HG02840 (cell line): ENCODE measurements around the gene MMGT1.
"Not testable (repeated sequence)": the region's sequence is repeated elsewhere in the genome, so short reads cannot be mapped to it uniquely, and the experiment has no call there.

ENCODE experiments used
- ATAC-seq: cut with Tn5 transposase; IDR thresholded peaks from one replicate; pipeline ENCODE4 v1.9.1; 2021; ENCODE audit warnings: mild to moderate bottlenecking, moderate library complexity, moderate number of reproducible peaks; ENCODE audit not compliant: unreplicated experiment, low FRiP score

Gene MMGT1

DNA sequence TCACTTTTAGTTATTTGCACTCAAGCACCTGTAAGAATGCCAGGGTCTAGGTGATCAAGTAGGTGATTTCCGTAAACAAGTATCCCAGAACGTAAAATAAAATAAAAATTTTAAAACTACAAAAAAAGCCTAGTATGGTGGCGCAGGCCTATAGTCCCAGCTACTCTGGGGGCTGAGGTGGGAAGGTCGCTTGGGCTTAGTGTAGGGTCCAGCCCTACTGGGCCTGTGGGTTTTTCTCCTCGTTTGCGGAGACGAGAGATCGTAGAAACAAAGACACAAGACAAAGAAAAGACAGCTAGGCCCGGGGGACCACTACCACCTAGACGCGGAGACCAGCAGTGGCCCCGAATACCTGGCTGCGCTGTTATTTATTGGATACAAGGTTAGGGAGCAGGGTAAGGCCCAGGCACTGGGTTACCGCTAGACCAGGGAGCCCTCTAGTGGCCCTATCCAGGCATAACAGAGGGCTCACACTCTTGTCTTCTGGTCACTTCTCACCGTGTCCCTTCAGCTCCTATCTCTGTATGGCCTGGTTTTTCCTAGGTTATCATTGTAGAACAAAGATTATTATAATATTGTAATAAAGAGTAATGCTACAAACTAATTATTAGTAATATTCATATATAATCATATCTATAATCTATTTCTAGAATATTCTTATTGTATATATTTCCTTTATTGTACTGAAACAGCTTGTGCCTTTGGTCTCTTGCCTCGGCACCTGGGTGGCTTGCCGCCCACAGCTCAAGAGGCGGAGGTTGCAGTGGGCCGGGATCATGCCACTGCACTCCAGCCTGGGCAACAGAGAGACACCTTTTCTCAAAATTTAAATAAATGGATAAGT, 41.9 kb downstream of the MMGT1 start:
- ATAC-seq, result no peak

DNA sequence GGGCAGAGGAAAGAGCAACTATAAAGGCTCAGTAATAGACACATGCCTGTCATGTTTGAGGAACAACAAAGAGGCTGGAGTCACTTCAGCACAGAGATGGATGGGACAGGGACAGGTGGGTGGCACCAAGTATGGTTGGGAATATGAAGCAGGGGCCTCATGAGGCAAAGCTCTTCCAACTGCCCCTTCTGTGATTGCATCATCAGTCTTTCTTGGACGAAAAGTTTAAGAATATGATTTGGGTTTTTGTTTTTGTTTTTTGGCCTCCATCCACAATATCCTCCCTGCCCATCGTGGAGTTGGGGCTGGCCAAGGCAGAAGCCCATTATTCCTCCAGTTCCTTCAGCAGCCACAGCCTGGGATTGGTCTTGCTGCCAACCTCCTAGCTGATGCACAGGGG, 45.9 kb downstream of the MMGT1 start:
- no peak for ATAC-seq

- ATAC-seq, result no peak
Observed at GRCh38 chrX:135923353-135923752, 50.4 kb downstream of the MMGT1 start.

- not testable (repeated sequence) for ATAC-seq
Observed at GRCh38 chrX:135920516-135920915, 53.3 kb downstream of the MMGT1 start.

DNA sequence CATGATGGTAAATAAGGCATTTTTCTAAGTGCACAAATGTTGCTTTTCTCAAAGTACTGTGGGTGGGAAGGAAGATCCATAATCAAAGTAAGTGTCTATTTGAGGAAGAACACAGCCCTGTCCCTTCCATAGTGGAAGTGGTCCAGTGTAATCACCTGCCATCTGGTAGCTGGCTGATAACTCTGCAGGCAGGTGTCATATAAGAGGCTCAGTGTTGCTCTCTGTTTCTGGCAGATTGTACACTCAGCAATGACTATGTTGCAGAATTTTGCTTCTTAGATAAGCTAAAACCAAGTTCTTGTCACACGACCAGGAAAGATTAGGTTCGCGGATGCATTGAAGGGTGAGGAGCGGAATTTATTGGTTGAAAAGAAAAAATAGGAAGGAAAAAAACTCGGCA, 59.4 kb downstream of the MMGT1 start:
- ATAC-seq, result no peak
